ENCODE results near the gene NKTR. TPM values are rescaled to one million over a fixed set of nuclear protein-coding genes. Genes with fewer than 3 reads are reported as not detected.
"Not testable (repeated sequence)": the region's sequence is repeated elsewhere in the genome, so short reads cannot be mapped to it uniquely, and the experiment has no call there.

Gene NKTR
- total RNA-seq, 1 experiment from 2014 or later: 39.0 TPM

- H3K4me3 ChIP-seq (ENCODE audit: low read depth in 2 of 2, low read length in 2 of 2): no peak overlapping the region
- POLR2A ChIA-PET: interaction anchor here (0.6 to 0.7 kb wide), 2 partner anchors 12 to 23 kb away, joined by 3 read pairs; partner anchors contain the start of gene SS18L2
- intact Hi-C loops (cut with micrococcal nuclease; ENCODE audit: unreplicated experiment) (no loop called here), in situ Hi-C loops (cut with HindIII; ENCODE audit: low pct_unique_long_range_greater_than_20kb, low sequenced_read_pairs) (no loop called here)
- H3K4me1 ChIP-seq (ENCODE audit: control insufficient read depth, insufficient read depth, low read length): peaks cover 16% of the 10 kb centered on the region
- H3K9me3 ChIP-seq (ENCODE audit: control insufficient read depth, insufficient read depth, low read depth, low read length): peaks cover 3% of the 10 kb centered on the region; the same call in 1 of the 2 replicates
- DNase-seq (ENCODE audit: low read depth, low spot score) (no peak), ATAC-seq (no peak)
- CTCF ChIA-PET: no interaction called here
- BruUV-seq (replicated peaks): no TSS peak
- TF ChIP-seq, protein P1, sequence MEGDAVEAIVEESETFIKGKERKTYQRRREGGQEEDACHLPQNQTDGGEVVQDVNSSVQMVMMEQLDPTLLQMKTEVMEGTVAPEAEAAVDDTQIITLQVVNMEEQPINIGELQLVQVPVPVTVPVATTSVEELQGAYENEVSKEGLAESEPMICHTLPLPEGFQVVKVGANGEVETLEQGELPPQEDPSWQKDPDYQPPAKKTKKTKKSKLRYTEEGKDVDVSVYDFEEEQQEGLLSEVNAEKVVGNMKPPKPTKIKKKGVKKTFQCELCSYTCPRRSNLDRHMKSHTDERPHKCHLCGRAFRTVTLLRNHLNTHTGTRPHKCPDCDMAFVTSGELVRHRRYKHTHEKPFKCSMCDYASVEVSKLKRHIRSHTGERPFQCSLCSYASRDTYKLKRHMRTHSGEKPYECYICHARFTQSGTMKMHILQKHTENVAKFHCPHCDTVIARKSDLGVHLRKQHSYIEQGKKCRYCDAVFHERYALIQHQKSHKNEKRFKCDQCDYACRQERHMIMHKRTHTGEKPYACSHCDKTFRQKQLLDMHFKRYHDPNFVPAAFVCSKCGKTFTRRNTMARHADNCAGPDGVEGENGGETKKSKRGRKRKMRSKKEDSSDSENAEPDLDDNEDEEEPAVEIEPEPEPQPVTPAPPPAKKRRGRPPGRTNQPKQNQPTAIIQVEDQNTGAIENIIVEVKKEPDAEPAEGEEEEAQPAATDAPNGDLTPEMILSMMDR (IDR thresholded peaks at IDR 0.05): no peak
- TF ChIP-seq, protein P2, sequence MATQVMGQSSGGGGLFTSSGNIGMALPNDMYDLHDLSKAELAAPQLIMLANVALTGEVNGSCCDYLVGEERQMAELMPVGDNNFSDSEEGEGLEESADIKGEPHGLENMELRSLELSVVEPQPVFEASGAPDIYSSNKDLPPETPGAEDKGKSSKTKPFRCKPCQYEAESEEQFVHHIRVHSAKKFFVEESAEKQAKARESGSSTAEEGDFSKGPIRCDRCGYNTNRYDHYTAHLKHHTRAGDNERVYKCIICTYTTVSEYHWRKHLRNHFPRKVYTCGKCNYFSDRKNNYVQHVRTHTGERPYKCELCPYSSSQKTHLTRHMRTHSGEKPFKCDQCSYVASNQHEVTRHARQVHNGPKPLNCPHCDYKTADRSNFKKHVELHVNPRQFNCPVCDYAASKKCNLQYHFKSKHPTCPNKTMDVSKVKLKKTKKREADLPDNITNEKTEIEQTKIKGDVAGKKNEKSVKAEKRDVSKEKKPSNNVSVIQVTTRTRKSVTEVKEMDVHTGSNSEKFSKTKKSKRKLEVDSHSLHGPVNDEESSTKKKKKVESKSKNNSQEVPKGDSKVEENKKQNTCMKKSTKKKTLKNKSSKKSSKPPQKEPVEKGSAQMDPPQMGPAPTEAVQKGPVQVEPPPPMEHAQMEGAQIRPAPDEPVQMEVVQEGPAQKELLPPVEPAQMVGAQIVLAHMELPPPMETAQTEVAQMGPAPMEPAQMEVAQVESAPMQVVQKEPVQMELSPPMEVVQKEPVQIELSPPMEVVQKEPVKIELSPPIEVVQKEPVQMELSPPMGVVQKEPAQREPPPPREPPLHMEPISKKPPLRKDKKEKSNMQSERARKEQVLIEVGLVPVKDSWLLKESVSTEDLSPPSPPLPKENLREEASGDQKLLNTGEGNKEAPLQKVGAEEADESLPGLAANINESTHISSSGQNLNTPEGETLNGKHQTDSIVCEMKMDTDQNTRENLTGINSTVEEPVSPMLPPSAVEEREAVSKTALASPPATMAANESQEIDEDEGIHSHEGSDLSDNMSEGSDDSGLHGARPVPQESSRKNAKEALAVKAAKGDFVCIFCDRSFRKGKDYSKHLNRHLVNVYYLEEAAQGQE (IDR thresholded peaks at IDR 0.05; ENCODE audit: insufficient read depth in 1 of 2, low read depth in 2 of 2, low read length in 1 of 2): no peak
- no peak for TF ChIP-seq SIN3A (IDR thresholded peaks at IDR 0.05; ENCODE audit: borderline replicate concordance, insufficient read depth, low read depth, low read length)
- TF ChIP-seq POLR2AphosphoS5 (IDR thresholded peaks at IDR 0.05; ENCODE audit: low read depth, low read length): no peak
- no peak for TF ChIP-seq TCF7L2 (IDR thresholded peaks at IDR 0.05; ENCODE audit: low read depth, low read length)
- no peak overlapping the region for H3K27ac ChIP-seq (ENCODE audit: low read length)
- peaks cover 10% of the 10 kb centered on the region; the same call in 1 of the 2 replicates for H3K36me3 ChIP-seq (ENCODE audit: control insufficient read depth, insufficient read depth, low read length)
- no peaks in the 10 kb centered on the region for H3K27me3 ChIP-seq (ENCODE audit: control insufficient read depth, insufficient read depth, low read length)
Measured at GRCh38 chr3:42578054-42578453, 22.4 kb upstream of the NKTR start.

DNA sequence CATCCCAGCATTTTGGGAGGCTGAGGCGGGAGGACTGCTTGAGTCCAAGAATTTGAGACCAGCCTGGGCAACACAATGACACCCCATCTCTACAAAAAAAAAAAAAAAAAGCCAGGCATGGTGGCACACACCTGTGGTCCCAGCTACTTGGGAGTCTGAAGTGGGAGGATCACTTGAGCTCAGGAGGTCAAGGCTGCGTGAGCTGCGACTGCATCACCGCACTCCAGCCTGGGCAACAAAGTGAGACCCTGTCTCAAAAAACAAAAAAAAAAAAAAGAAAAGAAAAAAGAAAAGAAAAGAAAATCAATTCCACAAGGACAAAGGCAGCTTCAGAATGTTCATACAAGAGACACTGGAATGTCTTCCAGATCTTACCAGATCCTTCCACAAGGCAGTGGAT, 21.1 kb upstream of the NKTR start:
- ATAC-seq; CTCF ChIA-PET; H3K27me3 ChIP-seq (ENCODE audit: control insufficient read depth, insufficient read depth, low read length); DNase-seq (ENCODE audit: low read depth, low spot score); intact Hi-C loops (cut with micrococcal nuclease; ENCODE audit: unreplicated experiment); H3K4me3 ChIP-seq (ENCODE audit: low read depth in 2 of 2, low read length in 2 of 2); H3K9me3 ChIP-seq (ENCODE audit: control insufficient read depth, insufficient read depth, low read depth, low read length); H3K36me3 ChIP-seq (ENCODE audit: control insufficient read depth, insufficient read depth, low read length); in situ Hi-C loops (cut with HindIII; ENCODE audit: low pct_unique_long_range_greater_than_20kb, low sequenced_read_pairs); BruUV-seq (replicated peaks); H3K27ac ChIP-seq (ENCODE audit: low read length): not testable (repeated sequence)
- H3K4me1 ChIP-seq (ENCODE audit: control insufficient read depth, insufficient read depth, low read length): peaks cover 18% of the 10 kb centered on the region
- POLR2A ChIA-PET: interaction anchor here (0.6 kb wide), 1 partner anchor 37 kb away, joined by 3 read pairs; no protein-coding TSS in a partner anchor

GRCh38 chr3:42581400-42581708, 19.1 kb upstream of the NKTR start:
- no peak for DNase-seq (ENCODE audit: low read depth, low spot score)

More at GRCh38 chr3:42581400-42581708, 19.1 kb upstream of the NKTR start:
- intact Hi-C loops (cut with micrococcal nuclease; ENCODE audit: unreplicated experiment): no loop called here
- ChIA-PET CTCF (interaction anchor here (0.6 kb wide), 1 partner anchor 1757 kb away, joined by 3 read pairs; the partner anchor contains the start of gene TCAIM), POLR2A (no interaction called here)
- in situ Hi-C loops (cut with HindIII; ENCODE audit: low pct_unique_long_range_greater_than_20kb, low sequenced_read_pairs): no loop called here
- H3K9me3 ChIP-seq (ENCODE audit: control insufficient read depth, insufficient read depth, low read depth, low read length): peaks cover 3% of the 10 kb centered on the region; the same call in 1 of the 2 replicates
- H3K4me3 ChIP-seq (ENCODE audit: low read depth in 2 of 2, low read length in 2 of 2): peak overlapping the region; percentile 85
- TF ChIP-seq, protein P2 (IDR thresholded peaks at IDR 0.05; ENCODE audit: insufficient read depth in 1 of 2, low read depth in 2 of 2, low read length in 1 of 2): no peak
- TF ChIP-seq, protein P1 (IDR thresholded peaks at IDR 0.05): no peak
- TF ChIP-seq POLR2AphosphoS5 (IDR thresholded peaks at IDR 0.05; ENCODE audit: low read depth, low read length): no peak
- no peak for TF ChIP-seq SIN3A (IDR thresholded peaks at IDR 0.05; ENCODE audit: borderline replicate concordance, insufficient read depth, low read depth, low read length)
- no peak for TF ChIP-seq TCF7L2 (IDR thresholded peaks at IDR 0.05; ENCODE audit: low read depth, low read length)
- peaks cover 18% of the 10 kb centered on the region for H3K4me1 ChIP-seq (ENCODE audit: control insufficient read depth, insufficient read depth, low read length)
- H3K27ac ChIP-seq (ENCODE audit: low read length): peak overlapping the region; percentile 93
- no TSS peak for BruUV-seq (replicated peaks)
- ATAC-seq: no peak
- no peaks in the 10 kb centered on the region for H3K27me3 ChIP-seq (ENCODE audit: control insufficient read depth, insufficient read depth, low read length)
- H3K36me3 ChIP-seq (ENCODE audit: control insufficient read depth, insufficient read depth, low read length): peaks cover 10% of the 10 kb centered on the region; the same call in 1 of the 2 replicates

All from Panc1 (cell line).